ENCODE data around the gene HSD17B2.

DNA sequence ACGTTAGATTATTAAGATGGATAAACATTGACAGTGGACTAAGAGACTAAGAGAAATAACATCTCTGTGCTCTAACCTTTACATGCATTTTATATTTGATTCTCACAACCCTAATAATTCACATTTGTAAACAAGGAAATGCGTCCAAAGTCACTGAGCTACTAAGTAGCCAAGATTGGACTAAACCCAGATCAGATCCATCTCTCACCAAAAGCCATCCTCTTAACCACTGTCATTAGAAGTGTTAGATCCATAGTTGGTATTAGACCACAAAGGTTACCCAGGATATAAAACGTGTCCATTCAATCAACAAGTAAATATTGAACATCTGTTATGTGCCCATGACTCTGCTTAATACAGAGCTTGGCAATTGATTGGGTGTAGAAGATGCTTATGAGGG is 5.2 kb downstream of the HSD17B2 start:
- TF ChIP-seq ARNTL (CRISPR knock-in tag; IDR thresholded peaks at IDR 0.05; ENCODE audit: borderline replicate concordance, low read depth) (no peak), CSDC2 (CRISPR knock-in tag; IDR thresholded peaks at IDR 0.05) (no peak), ZFP3 (CRISPR knock-in tag; IDR thresholded peaks at IDR 0.05) (no peak), ZNF565 (CRISPR knock-in tag; conservative IDR thresholded peaks at IDR 0.05; ENCODE audit: low read depth) (no peak), GLIS3 (CRISPR knock-in tag; IDR thresholded peaks at IDR 0.05) (no peak), ZFP30 (CRISPR knock-in tag; IDR thresholded peaks at IDR 0.05) (no peak), TOX (CRISPR knock-in tag; IDR thresholded peaks at IDR 0.05; ENCODE audit: borderline replicate concordance) (no peak), PPARA (CRISPR knock-in tag; IDR thresholded peaks at IDR 0.05; ENCODE audit: borderline replicate concordance) (no peak), RARB (CRISPR knock-in tag; IDR thresholded peaks at IDR 0.05) (no peak)
- TF ChIP-seq, protein P1, sequence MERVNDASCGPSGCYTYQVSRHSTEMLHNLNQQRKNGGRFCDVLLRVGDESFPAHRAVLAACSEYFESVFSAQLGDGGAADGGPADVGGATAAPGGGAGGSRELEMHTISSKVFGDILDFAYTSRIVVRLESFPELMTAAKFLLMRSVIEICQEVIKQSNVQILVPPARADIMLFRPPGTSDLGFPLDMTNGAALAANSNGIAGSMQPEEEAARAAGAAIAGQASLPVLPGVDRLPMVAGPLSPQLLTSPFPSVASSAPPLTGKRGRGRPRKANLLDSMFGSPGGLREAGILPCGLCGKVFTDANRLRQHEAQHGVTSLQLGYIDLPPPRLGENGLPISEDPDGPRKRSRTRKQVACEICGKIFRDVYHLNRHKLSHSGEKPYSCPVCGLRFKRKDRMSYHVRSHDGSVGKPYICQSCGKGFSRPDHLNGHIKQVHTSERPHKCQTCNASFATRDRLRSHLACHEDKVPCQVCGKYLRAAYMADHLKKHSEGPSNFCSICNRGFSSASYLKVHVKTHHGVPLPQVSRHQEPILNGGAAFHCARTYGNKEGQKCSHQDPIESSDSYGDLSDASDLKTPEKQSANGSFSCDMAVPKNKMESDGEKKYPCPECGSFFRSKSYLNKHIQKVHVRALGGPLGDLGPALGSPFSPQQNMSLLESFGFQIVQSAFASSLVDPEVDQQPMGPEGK (CRISPR knock-in tag; IDR thresholded peaks at IDR 0.05; ENCODE audit: borderline replicate concordance) = no peak
